Endothelial cell of umbilical vein (primary cell): Measurements from ENCODE around the gene YPEL1. TPM values are rescaled to one million over a fixed set of nuclear protein-coding genes. Genes with fewer than 3 reads are reported as not detected.
"Not testable (repeated sequence)": the region's sequence is repeated elsewhere in the genome, so short reads cannot be mapped to it uniquely, and the experiment has no call there.

Experiments used
- BruUV-seq: library from RNA; stranded (reverse); fragments of 400-500 nt; replicated peaks from 2 replicates; lab custom pipeline; 2021; lab: Mats Ljungman, UMichigan
- CTCF ChIA-PET: fragments of 300-600, 350-600 bp; sonication (Branson Sonifier 250); formaldehyde crosslinking; loops from one replicate; lab custom pipeline; 2021; ENCODE audit warnings: antibody characterized with exemption, inconsistent platforms; lab: Charles Lee
- POLR2A ChIA-PET: fragments of 300-600, 350-600 bp; sonication (Branson Sonifier 250); formaldehyde crosslinking; loops from one replicate; lab custom pipeline; 2021; ENCODE audit warnings: antibody characterized with exemption, inconsistent platforms; lab: Charles Lee
- DNase-seq: peaks from one replicate; pipeline ENCODE4 v3.0.0-alpha.2; 2011; ENCODE audit warnings: low read depth, low spot score
- FAIRE-seq: peaks from 2 replicates; lab custom pipeline; 2011; peaks lifted over from hg19 to GRCh38; lab: Jason Lieb, UNC
- H2AFZ ChIP-seq: 2 replicates; pipeline ENCODE4 v1.6.0; 2012; ENCODE audit warnings: low read depth, low read length, control low read depth, inconsistent platforms
- H3K27ac ChIP-seq: 2 replicates; pipeline ENCODE4 v1.5.1; 2011; ENCODE audit warnings: low read depth, mild to moderate bottlenecking, control low read depth, low read length, moderate library complexity; ENCODE audit not compliant: insufficient read depth
- H3K27me3 ChIP-seq, 2 experiments: 2 replicates each; pipeline versions ENCODE4 v1.6.0 to v1.6.1; 2011; ENCODE audit warnings: low read length in 2 of 2, mixed read lengths in 1 of 2; ENCODE audit not compliant: control insufficient read depth in 2 of 2, insufficient read depth in 2 of 2
- H3K36me3 ChIP-seq, 2 experiments: 2 replicates in 1 of 2; 3 replicates in 1 of 2; pipeline ENCODE4 v1.5.1; 2011; ENCODE audit warnings: low read length in 2 of 2, mild to moderate bottlenecking in 1 of 2, moderate library complexity in 1 of 2; ENCODE audit not compliant: control insufficient read depth in 2 of 2, insufficient read depth in 2 of 2; ENCODE audit errors: extremely low read depth in 1 of 2
- H3K4me1 ChIP-seq: 3 replicates; pipeline ENCODE4 v1.5.1; 2011; ENCODE audit warnings: mild to moderate bottlenecking, low read length; ENCODE audit not compliant: control insufficient read depth, insufficient read depth; ENCODE audit errors: extremely low read depth
- H3K4me2 ChIP-seq: 2 replicates; pipeline ENCODE4 v1.6.1; 2011; ENCODE audit warnings: low read length, control low read depth, mixed read lengths; ENCODE audit not compliant: insufficient read depth
- H3K4me3 ChIP-seq, 3 experiments: fragments of 200-600 bp in 1 of 3; sonication (generic), shearing (Covaris generic) in 1 of 3; replicated peaks in 1 of 3; 2 replicates each; pipeline ENCODE4 v1.5.1; 2011 to 2016; ENCODE audit warnings: control low read depth in 3 of 3, low read length in 3 of 3, mild to moderate bottlenecking in 2 of 3, inconsistent platforms in 1 of 3, low read depth in 1 of 3, moderate library complexity in 1 of 3; ENCODE audit not compliant: insufficient read depth in 1 of 3
- H3K79me2 ChIP-seq: 2 replicates; pipeline ENCODE4 v1.6.0; 2012; ENCODE audit warnings: low read length, inconsistent platforms; ENCODE audit not compliant: control insufficient read depth, insufficient read depth
- H3K9ac ChIP-seq: replicated peaks from 2 replicates; pipeline ENCODE3; 2011; ENCODE audit warnings: low read length, control low read depth; ENCODE audit not compliant: insufficient read depth; ENCODE audit errors: extremely low read depth
- H3K9me1 ChIP-seq: replicated peaks from 3 replicates; pipeline ENCODE4 v1.6.0; 2011; ENCODE audit warnings: mild to moderate bottlenecking, low read length; ENCODE audit not compliant: control insufficient read depth, insufficient read depth; ENCODE audit errors: extremely low read depth
- H3K9me3 ChIP-seq: replicated peaks from 2 replicates; pipeline ENCODE4 v1.5.1; 2012; ENCODE audit warnings: low read length, inconsistent platforms; ENCODE audit not compliant: control insufficient read depth, insufficient read depth
- H4K20me1 ChIP-seq: replicated peaks from 2 replicates; pipeline ENCODE3; 2011; ENCODE audit warnings: mild to moderate bottlenecking, low read length; ENCODE audit not compliant: control insufficient read depth, insufficient read depth; ENCODE audit errors: extremely low read depth
- CTCF ChIP-seq, 2 donors: IDR thresholded peaks; 1 replicate in 1 of 2; 2 replicates in 1 of 2; pipeline ENCODE4 v1.5.1; 2011; ENCODE audit warnings: low read length in 2 of 2, mild to moderate bottlenecking in 2 of 2, moderate library complexity in 2 of 2, control low read depth in 1 of 2, inconsistent platforms in 1 of 2, low read depth in 1 of 2; ENCODE audit not compliant: insufficient read depth in 1 of 2; ENCODE audit errors: extremely low read depth in 1 of 2
- EZH2 ChIP-seq: IDR thresholded peaks from 2 replicates; pipeline ENCODE4 v1.6.1; 2012; ENCODE audit warnings: borderline replicate concordance, low read depth, mild to moderate bottlenecking, moderate library complexity, low read length, inconsistent platforms; ENCODE audit not compliant: severe bottlenecking
- FOS ChIP-seq: IDR thresholded peaks from 2 replicates; pipeline ENCODE4 v1.6.1; 2011; ENCODE audit warnings: mild to moderate bottlenecking, low read length, moderate library complexity, borderline replicate concordance; ENCODE audit not compliant: insufficient read depth
- GATA2 ChIP-seq: IDR thresholded peaks from 2 replicates; pipeline ENCODE4 v1.7.0; 2011; ENCODE audit warnings: low read depth, mild to moderate bottlenecking, moderate library complexity, mixed read lengths, low read length; ENCODE audit not compliant: insufficient read length, insufficient read depth
- JUN ChIP-seq: IDR thresholded peaks from 2 replicates; pipeline ENCODE4 v1.6.1; 2011; ENCODE audit warnings: borderline replicate concordance, low read depth; ENCODE audit not compliant: insufficient read length, insufficient read depth
- MAX ChIP-seq: IDR thresholded peaks from 2 replicates; pipeline ENCODE4 v1.6.1; 2011; ENCODE audit not compliant: insufficient read depth, insufficient read length
- MYC ChIP-seq: IDR thresholded peaks from one replicate; pipeline ENCODE4 v1.6.1; 2011; ENCODE audit warnings: mild to moderate bottlenecking, low read depth, low read length
- POLR2A ChIP-seq: IDR thresholded peaks from 2 replicates; pipeline ENCODE4 v1.6.1; 2012; ENCODE audit warnings: low read depth, mild to moderate bottlenecking, control low read depth, low read length
- POLR2AphosphoS5 ChIP-seq: IDR thresholded peaks from 2 replicates; pipeline ENCODE4 v1.6.1; 2012; ENCODE audit warnings: low read depth, mild to moderate bottlenecking, control low read depth, low read length, moderate library complexity; ENCODE audit not compliant: insufficient read depth
- dilution Hi-C: fragments of 300-500 bp; cut with MboI; formaldehyde crosslinking; loops from one replicate; pipeline ENCODE4 v1.15.0; 2019; ENCODE audit warnings: low sequenced_read_pairs; ENCODE audit not compliant: extremely low pct_ligation_motif_present
- intact Hi-C: fragments of 100-400 bp; cut with micrococcal nuclease; formaldehyde crosslinking; loops from one replicate; pipeline ENCODE4 v1.10.0; 2022
- polyA plus RNA-seq, 4 experiments: library from polyadenylated mRNA; depleted of rRNA in 3 of 4; stranded (reverse) in 3 of 4; unstranded in 1 of 4; fragments of >200 nt; gene quantifications; 2 replicates each; pipeline versions ENCODE4 v1.2.1 to v1.2.3, GENCODE V29; 2011 to 2012; ENCODE audit warnings: missing spikeins in 1 of 4
- total RNA-seq: library from RNA; stranded (reverse); gene quantifications from 2 replicates; pipeline ENCODE4 v1.2.3, GENCODE V29; 2021

Gene YPEL1
- total and polyA plus RNA-seq, 2 donors (not counting 3 experiments of a cell fraction or from before 2014, with no cell fraction given), result 3.7 to 6.2 TPM

- H2AFZ ChIP-seq, result no peak overlapping the region
- CTCF ChIA-PET, result no interaction called here
- BruUV-seq, result no TSS peak
- FAIRE-seq, result no peak
- intact Hi-C loops, result no loop called here
- H3K27ac ChIP-seq, result no peak overlapping the region
- POLR2A ChIA-PET, result no interaction called here
- DNase-seq, result no peak
- H3K9me3 ChIP-seq, result no peaks in the 10 kb centered on the region
- H3K27me3 ChIP-seq, result peaks cover 0 to 2% of the 10 kb centered on the region in 2 experiments
- no peak for TF ChIP-seq CTCF (IDR thresholded peaks at IDR 0.05; ENCODE audit: extremely low read depth in 1 of 2, insufficient read depth in 1 of 2, low read depth in 1 of 2, low read length in 2 of 2)
- TF ChIP-seq MAX, result no peak
- no peak for TF ChIP-seq FOS
- no peak for TF ChIP-seq POLR2A
- TF ChIP-seq JUN, result no peak
- no peak for TF ChIP-seq EZH2
- no peak for TF ChIP-seq GATA2
- no peak for TF ChIP-seq POLR2AphosphoS5
- TF ChIP-seq MYC, result no peak
- no peak overlapping the region for H3K9ac ChIP-seq
- dilution Hi-C loops, result no loop called here
- H3K9me1 ChIP-seq, result no peaks in the 10 kb centered on the region
- H3K36me3 ChIP-seq, result no peaks in the 10 kb centered on the region
- H3K4me3 ChIP-seq, result no peak overlapping the region
- H3K4me2 ChIP-seq, result no peak overlapping the region
- no peaks in the 10 kb centered on the region for H3K79me2 ChIP-seq
- H4K20me1 ChIP-seq, result no peaks in the 10 kb centered on the region
- no peaks in the 10 kb centered on the region for H3K4me1 ChIP-seq
Measured at GRCh38 chr22:21745948-21746347, 10.4 kb upstream of the YPEL1 start.

- H3K9me3 ChIP-seq, H3K27me3 ChIP-seq, H3K4me1 ChIP-seq, H3K4me3 ChIP-seq, H2AFZ ChIP-seq, H3K79me2 ChIP-seq, BruUV-seq, H3K36me3 ChIP-seq, FAIRE-seq, H3K4me2 ChIP-seq, intact Hi-C loops, CTCF ChIA-PET, H4K20me1 ChIP-seq, DNase-seq, POLR2A ChIA-PET, H3K9ac ChIP-seq, H3K9me1 ChIP-seq, dilution Hi-C loops, H3K27ac ChIP-seq: not testable (repeated sequence)
Measured at GRCh38 chr22:21744917-21745316, 9.3 kb upstream of the YPEL1 start.
